ENCODE measurements around the gene MYH15. TPM values are rescaled to one million over a fixed set of nuclear protein-coding genes. Genes with fewer than 3 reads are reported as not detected.

The MYH15 gene
- total RNA-seq, 1 donor, result under 0.01 TPM

GRCh38 chr3:108525971-108526370 lies 15.6 kb upstream of the MYH15 start:
- no peak overlapping the region for H3K4me3 ChIP-seq (ENCODE audit: low read depth, low read length)
- DNase-seq (ENCODE audit: low read depth), result no peak
- no peak for TF ChIP-seq CTCF (IDR thresholded peaks at IDR 0.05; ENCODE audit: insufficient read depth, low read depth, low read length)

- no peak for TF ChIP-seq CTCF (IDR thresholded peaks at IDR 0.05; ENCODE audit: insufficient read depth, low read depth, low read length)
- DNase-seq (ENCODE audit: low read depth), result no peak
- no peak overlapping the region for H3K4me3 ChIP-seq (ENCODE audit: low read depth, low read length)
Measured at GRCh38 chr3:108525256-108525655, 14.9 kb upstream of the MYH15 start.

GRCh38 chr3:108524537-108524936 lies 14.1 kb upstream of the MYH15 start:
- no peak for DNase-seq (ENCODE audit: low read depth)
- TF ChIP-seq CTCF (IDR thresholded peaks at IDR 0.05; ENCODE audit: insufficient read depth, low read depth, low read length), result no peak
- H3K4me3 ChIP-seq (ENCODE audit: low read depth, low read length), result no peak overlapping the region

- H3K4me3 ChIP-seq (ENCODE audit: low read depth, low read length), result no peak overlapping the region
- no peak for DNase-seq (ENCODE audit: low read depth)
- no peak for TF ChIP-seq CTCF (IDR thresholded peaks at IDR 0.05; ENCODE audit: insufficient read depth, low read depth, low read length)
Measured at GRCh38 chr3:108518895-108519294, 8.5 kb upstream of the MYH15 start.

GRCh38 chr3:108516881-108517280 lies 6.5 kb upstream of the MYH15 start:
- TF ChIP-seq CTCF (IDR thresholded peaks at IDR 0.05; ENCODE audit: insufficient read depth, low read depth, low read length), result no peak
- no peak overlapping the region for H3K4me3 ChIP-seq (ENCODE audit: low read depth, low read length)
- DNase-seq (ENCODE audit: low read depth), result no peak

GRCh38 chr3:108513961-108514360 lies 3.6 kb upstream of the MYH15 start:
- H3K4me3 ChIP-seq (ENCODE audit: low read depth, low read length), result no peak overlapping the region
- peak; percentile 17 for DNase-seq (ENCODE audit: low read depth)
- no peak for TF ChIP-seq CTCF (IDR thresholded peaks at IDR 0.05; ENCODE audit: insufficient read depth, low read depth, low read length)

GRCh38 chr3:108512671-108513070 lies 2.3 kb upstream of the MYH15 start:
- no peak for TF ChIP-seq CTCF (IDR thresholded peaks at IDR 0.05; ENCODE audit: insufficient read depth, low read depth, low read length)
- no peak overlapping the region for H3K4me3 ChIP-seq (ENCODE audit: low read depth, low read length)
- DNase-seq (ENCODE audit: low read depth), result no peak
